ENCODE data around the gene GLDC. TPM values are rescaled to one million over a fixed set of nuclear protein-coding genes. Genes with fewer than 3 reads are reported as not detected.

GLDC gene
- total RNA-seq, 1 experiment from 2014 or later = 4.0 TPM

DNA sequence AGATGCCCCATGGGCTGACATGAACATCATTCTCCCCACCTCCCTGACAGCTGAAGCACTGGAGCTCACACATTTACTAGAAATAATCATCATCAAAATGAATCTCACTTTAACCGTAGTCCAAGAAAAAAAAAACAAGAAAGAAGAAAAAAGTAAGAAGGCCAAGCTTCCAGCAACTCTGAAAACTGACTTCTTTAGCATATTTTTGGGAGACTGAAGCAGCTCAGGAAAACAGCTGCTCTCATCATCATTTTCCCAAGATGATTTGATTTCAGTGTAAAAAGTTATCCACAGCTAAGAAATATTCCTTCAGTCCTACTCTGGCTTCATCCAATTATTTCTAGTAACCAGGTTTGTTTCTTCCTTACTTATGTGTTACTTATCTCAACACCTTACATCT lies 91.7 kb downstream of the GLDC start:
- Histone ChIP-seq H3K27ac (ENCODE audit: low read length) (no peak overlapping the region), H3K4me1 (ENCODE audit: control insufficient read depth, insufficient read depth, low read length) (no peaks in the 10 kb centered on the region)
- TF ChIP-seq POLR2AphosphoS5 (IDR thresholded peaks at IDR 0.05; ENCODE audit: low read depth, low read length) (no peak), SIN3A (IDR thresholded peaks at IDR 0.05; ENCODE audit: borderline replicate concordance, insufficient read depth, low read depth, low read length) (no peak), TCF7L2 (IDR thresholded peaks at IDR 0.05; ENCODE audit: low read depth, low read length) (no peak)
- TF ChIP-seq, protein P1, sequence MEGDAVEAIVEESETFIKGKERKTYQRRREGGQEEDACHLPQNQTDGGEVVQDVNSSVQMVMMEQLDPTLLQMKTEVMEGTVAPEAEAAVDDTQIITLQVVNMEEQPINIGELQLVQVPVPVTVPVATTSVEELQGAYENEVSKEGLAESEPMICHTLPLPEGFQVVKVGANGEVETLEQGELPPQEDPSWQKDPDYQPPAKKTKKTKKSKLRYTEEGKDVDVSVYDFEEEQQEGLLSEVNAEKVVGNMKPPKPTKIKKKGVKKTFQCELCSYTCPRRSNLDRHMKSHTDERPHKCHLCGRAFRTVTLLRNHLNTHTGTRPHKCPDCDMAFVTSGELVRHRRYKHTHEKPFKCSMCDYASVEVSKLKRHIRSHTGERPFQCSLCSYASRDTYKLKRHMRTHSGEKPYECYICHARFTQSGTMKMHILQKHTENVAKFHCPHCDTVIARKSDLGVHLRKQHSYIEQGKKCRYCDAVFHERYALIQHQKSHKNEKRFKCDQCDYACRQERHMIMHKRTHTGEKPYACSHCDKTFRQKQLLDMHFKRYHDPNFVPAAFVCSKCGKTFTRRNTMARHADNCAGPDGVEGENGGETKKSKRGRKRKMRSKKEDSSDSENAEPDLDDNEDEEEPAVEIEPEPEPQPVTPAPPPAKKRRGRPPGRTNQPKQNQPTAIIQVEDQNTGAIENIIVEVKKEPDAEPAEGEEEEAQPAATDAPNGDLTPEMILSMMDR (IDR thresholded peaks at IDR 0.05) = no peak
- TF ChIP-seq, protein P2, sequence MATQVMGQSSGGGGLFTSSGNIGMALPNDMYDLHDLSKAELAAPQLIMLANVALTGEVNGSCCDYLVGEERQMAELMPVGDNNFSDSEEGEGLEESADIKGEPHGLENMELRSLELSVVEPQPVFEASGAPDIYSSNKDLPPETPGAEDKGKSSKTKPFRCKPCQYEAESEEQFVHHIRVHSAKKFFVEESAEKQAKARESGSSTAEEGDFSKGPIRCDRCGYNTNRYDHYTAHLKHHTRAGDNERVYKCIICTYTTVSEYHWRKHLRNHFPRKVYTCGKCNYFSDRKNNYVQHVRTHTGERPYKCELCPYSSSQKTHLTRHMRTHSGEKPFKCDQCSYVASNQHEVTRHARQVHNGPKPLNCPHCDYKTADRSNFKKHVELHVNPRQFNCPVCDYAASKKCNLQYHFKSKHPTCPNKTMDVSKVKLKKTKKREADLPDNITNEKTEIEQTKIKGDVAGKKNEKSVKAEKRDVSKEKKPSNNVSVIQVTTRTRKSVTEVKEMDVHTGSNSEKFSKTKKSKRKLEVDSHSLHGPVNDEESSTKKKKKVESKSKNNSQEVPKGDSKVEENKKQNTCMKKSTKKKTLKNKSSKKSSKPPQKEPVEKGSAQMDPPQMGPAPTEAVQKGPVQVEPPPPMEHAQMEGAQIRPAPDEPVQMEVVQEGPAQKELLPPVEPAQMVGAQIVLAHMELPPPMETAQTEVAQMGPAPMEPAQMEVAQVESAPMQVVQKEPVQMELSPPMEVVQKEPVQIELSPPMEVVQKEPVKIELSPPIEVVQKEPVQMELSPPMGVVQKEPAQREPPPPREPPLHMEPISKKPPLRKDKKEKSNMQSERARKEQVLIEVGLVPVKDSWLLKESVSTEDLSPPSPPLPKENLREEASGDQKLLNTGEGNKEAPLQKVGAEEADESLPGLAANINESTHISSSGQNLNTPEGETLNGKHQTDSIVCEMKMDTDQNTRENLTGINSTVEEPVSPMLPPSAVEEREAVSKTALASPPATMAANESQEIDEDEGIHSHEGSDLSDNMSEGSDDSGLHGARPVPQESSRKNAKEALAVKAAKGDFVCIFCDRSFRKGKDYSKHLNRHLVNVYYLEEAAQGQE (IDR thresholded peaks at IDR 0.05; ENCODE audit: insufficient read depth in 1 of 2, low read depth in 2 of 2, low read length in 1 of 2) = no peak

DNA sequence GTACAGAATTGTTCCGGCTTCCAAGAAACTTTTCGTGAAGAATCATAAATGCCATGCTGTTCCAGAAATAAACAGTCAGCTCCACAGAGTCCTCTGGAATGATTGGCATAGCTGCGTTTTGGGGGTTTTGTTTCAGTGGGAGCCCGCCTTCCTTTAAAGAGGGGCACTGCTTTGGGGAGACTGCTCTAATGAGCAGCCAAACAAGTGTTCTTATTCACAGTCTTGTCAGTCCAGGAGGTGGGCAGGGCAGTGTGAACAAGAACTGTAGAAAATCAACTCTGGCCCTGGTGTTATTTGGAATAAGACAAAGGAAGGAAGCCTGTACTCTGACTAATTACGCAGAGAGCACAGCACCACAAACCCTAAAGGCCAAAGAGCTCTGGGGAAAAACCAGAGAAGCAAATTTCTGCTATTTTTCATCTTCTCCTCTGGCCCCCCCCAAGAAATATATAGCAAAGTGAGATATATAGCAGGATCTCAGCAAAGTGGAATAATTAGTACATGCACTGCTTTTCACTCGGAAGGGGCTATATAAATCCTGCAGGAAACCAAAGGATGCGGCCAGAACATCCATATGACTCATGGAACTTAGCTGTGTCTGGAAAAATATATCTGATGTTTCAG lies 92.9 kb downstream of the GLDC start:
- in situ Hi-C loops (cut with HindIII; ENCODE audit: low pct_unique_long_range_greater_than_20kb, low sequenced_read_pairs) = no loop called here
- Histone ChIP-seq H3K9me3 (ENCODE audit: control insufficient read depth, insufficient read depth, low read depth, low read length) (no peaks in the 10 kb centered on the region), H3K4me3 (ENCODE audit: low read depth in 2 of 2, low read length in 2 of 2) (no peak overlapping the region), H3K27ac (ENCODE audit: low read length) (no peak overlapping the region), H3K27me3 (ENCODE audit: control insufficient read depth, insufficient read depth, low read length) (no peaks in the 10 kb centered on the region), H3K36me3 (ENCODE audit: control insufficient read depth, insufficient read depth, low read length) (no peaks in the 10 kb centered on the region), H3K4me1 (ENCODE audit: control insufficient read depth, insufficient read depth, low read length) (no peaks in the 10 kb centered on the region)
- no peak for ATAC-seq
- no peak for DNase-seq (ENCODE audit: low read depth, low spot score)
- TF ChIP-seq TCF7L2 (IDR thresholded peaks at IDR 0.05; ENCODE audit: low read depth, low read length) = no peak
- TF ChIP-seq, protein P2 (IDR thresholded peaks at IDR 0.05; ENCODE audit: insufficient read depth in 1 of 2, low read depth in 2 of 2, low read length in 1 of 2) = no peak
- TF ChIP-seq SIN3A (IDR thresholded peaks at IDR 0.05; ENCODE audit: borderline replicate concordance, insufficient read depth, low read depth, low read length) = no peak
- no peak for TF ChIP-seq POLR2AphosphoS5 (IDR thresholded peaks at IDR 0.05; ENCODE audit: low read depth, low read length)
- TF ChIP-seq, protein P1 (IDR thresholded peaks at IDR 0.05) = no peak
- CTCF ChIA-PET = no interaction called here
- BruUV-seq (replicated peaks) = no TSS peak
- POLR2A ChIA-PET = interaction anchor here (0.5 kb wide), 1 partner anchor 1175 kb away, joined by 3 read pairs; no protein-coding TSS in a partner anchor
- intact Hi-C loops (cut with micrococcal nuclease; ENCODE audit: unreplicated experiment) = no loop called here

More for the DNA sequence above, 91.7 kb downstream of the GLDC start:
- CTCF ChIA-PET = no interaction called here
- no TSS peak for BruUV-seq (replicated peaks)
- intact Hi-C loops (cut with micrococcal nuclease; ENCODE audit: unreplicated experiment) = no loop called here
- H3K27me3 ChIP-seq (ENCODE audit: control insufficient read depth, insufficient read depth, low read length) = no peaks in the 10 kb centered on the region
- ATAC-seq (no peak), DNase-seq (ENCODE audit: low read depth, low spot score) (no peak)
- POLR2A ChIA-PET = no interaction called here
- H3K4me3 ChIP-seq (ENCODE audit: low read depth in 2 of 2, low read length in 2 of 2) = no peak overlapping the region
- H3K36me3 ChIP-seq (ENCODE audit: control insufficient read depth, insufficient read depth, low read length) = no peaks in the 10 kb centered on the region
- H3K9me3 ChIP-seq (ENCODE audit: control insufficient read depth, insufficient read depth, low read depth, low read length) = no peaks in the 10 kb centered on the region
- in situ Hi-C loops (cut with HindIII; ENCODE audit: low pct_unique_long_range_greater_than_20kb, low sequenced_read_pairs) = no loop called here

All from Panc1 (cell line).